Adrenal gland (tissue), 12 donors: ENCODE data around the gene BLOC1S3. TPM values are rescaled to one million over a fixed set of nuclear protein-coding genes. Genes with fewer than 3 reads are reported as not detected.

ENCODE experiments used
- DNase-seq, 7 donors: peaks; one replicate each; pipeline ENCODE4 v3.0.0-alpha.2; 2019 to 2020
- H3K27ac ChIP-seq, 5 donors: fragments of 200-600 bp; sonication (generic) in 4 of 5; 1 replicate in 3 of 5; 2 replicates in 2 of 5; pipeline versions ENCODE4 v1.5.1 to v1.8.0; 2016 to 2020; ENCODE audit warnings: mild to moderate bottlenecking in 1 of 5
- H3K27me3 ChIP-seq: fragments of 200-600 bp; 2 replicates; pipeline ENCODE4 v1.8.0; 2021
- H3K36me3 ChIP-seq, 2 donors: fragments of 200-600 bp; replicated peaks in 1 of 2; 1 replicate in 1 of 2; 2 replicates in 1 of 2; pipeline versions ENCODE4 v1.5.1 to v1.8.0; 2018 to 2022
- H3K4me1 ChIP-seq, 2 donors: fragments of 200-600 bp; replicated peaks in 1 of 2; 1 replicate in 1 of 2; 2 replicates in 1 of 2; pipeline versions ENCODE4 v1.5.1 to v1.8.0; 2018 to 2021
- H3K4me3 ChIP-seq, 4 donors: fragments of 200-600 bp; sonication (generic) in 3 of 4; one replicate each; pipeline ENCODE4 v1.5.1; 2016 to 2018
- H3K9me3 ChIP-seq, 3 donors: fragments of 200-600 bp; sonication (generic) in 1 of 3; replicated peaks in 1 of 3; 1 replicate in 2 of 3; 2 replicates in 1 of 3; pipeline versions ENCODE4 v1.5.1 to v1.8.0; 2016 to 2021
- POLR2A ChIP-seq, 2 donors: fragments of 450-650 bp; IDR thresholded peaks; one replicate each; pipeline ENCODE4 v1.6.1; 2017; ENCODE audit warnings: antibody characterized with exemption in 2 of 2, mild to moderate bottlenecking in 2 of 2, moderate library complexity in 1 of 2
- WGBS, 4 donors: extraction: QIAGEN DNeasy Blood & Tissue Kit in 2 of 4; methylation state at CpG; one replicate each; pipeline versions ENCODE4 v1.1.5 to v1.1.7; 2013 to 2017; 5-methylcytosine and 5-hydroxymethylcytosine counted together
- intact Hi-C, 2 donors: fragments of 100-400 bp; cut with DNase I; formaldehyde crosslinking; loops; one replicate each; pipeline versions ENCODE4 v1.14.1 to v1.15.0; 2022 to 2023
- polyA plus RNA-seq, 3 donors: library from polyadenylated mRNA; stranded (reverse); fragments of 200-250 nt in 2 of 3; fragments of 350-450 nt in 1 of 3; fragmentation: Illumina TruSeq in 1 of 3; extraction: RNeasy Lipid Tissue Mini Kit (QIAGEN cat#74804) in 1 of 3; gene quantifications; one replicate each; pipeline ENCODE4 v1.2.3, GENCODE V29; 2013 to 2014
- total RNA-seq, 9 donors: library from RNA; depleted of rRNA in 4 of 9; stranded (reverse); fragments of >200 nt in 4 of 9; fragments of 120-200 nt in 1 of 9; fragmentation: NEBNext Ultra II Directional in 1 of 9; extraction: Animal tissue kit (Norgen Biotek cat#: 25700) in 1 of 9; gene quantifications; one replicate each; pipeline versions ENCODE4 v1.1.0 to v1.2.4, GENCODE V29; 2013 to 2023
- TF ChIP-seq, protein P1 (sequence below), 6 experiments: fragments of 450-650 bp in 4 of 6; fragments of 200-600 bp in 2 of 6; sonication (generic) in 1 of 6; IDR thresholded peaks; 1 replicate in 5 of 6; 2 replicates in 1 of 6; pipeline versions ENCODE4 v1.5.1 to v1.8.0; 2016 to 2021; ENCODE audit warnings: antibody characterized with exemption in 6 of 6, mild to moderate bottlenecking in 2 of 6, moderate library complexity in 1 of 6
- donor health status: healthy with polysubstance abuse.
- donor health status: Bipolar disorder and iron deficiency.
- donor health status: DM: yes; HTN: yes; CAD: no.
- donor health status: DM: no; HTN: no; CAD: no.
- donor health status: DM: no; HTN: no; CAD: no.
- donor health status: DM: yes; HTN: yes; CAD: no.

BLOC1S3 gene
- total and polyA plus RNA-seq, 12 donors: 2.8 to 25.5 (median 16.9) TPM

DNA sequence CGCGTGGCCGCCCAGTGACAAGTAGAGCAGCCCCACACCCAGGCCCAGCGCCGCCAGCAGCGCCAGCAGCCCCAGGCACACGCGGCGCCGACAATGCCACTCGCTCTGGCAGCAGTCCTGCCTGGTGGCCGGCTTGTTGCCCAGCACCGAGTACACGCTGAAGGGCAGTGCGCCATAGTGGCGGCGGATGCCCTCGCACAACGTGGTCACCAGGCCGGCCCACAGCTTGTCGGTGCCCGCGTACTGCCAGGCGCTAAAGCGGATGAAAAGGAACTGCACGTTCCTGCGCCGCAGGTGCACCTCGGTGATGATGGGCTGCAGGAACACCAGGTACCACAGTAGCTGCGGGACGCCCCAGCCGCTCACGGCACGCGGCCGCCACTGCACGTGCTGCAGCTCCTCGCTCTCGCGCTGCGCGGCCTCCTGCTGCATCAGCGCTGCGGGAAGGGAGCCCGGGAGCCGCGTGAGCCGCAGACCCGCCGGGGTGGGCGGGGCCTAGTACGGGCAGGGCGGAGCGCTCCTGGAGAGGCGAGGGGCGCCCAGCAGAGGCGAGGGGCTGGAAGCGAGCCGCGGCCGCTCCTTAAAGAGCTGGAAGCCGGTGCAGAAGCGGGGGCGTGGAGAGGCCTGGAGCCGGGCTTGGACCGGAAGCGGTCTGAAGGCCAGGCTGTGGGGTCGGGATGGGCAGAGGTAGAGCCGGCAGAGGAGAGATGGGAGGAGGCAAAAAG lies 25.1 kb upstream of the BLOC1S3 start:
- TF ChIP-seq, protein P1, sequence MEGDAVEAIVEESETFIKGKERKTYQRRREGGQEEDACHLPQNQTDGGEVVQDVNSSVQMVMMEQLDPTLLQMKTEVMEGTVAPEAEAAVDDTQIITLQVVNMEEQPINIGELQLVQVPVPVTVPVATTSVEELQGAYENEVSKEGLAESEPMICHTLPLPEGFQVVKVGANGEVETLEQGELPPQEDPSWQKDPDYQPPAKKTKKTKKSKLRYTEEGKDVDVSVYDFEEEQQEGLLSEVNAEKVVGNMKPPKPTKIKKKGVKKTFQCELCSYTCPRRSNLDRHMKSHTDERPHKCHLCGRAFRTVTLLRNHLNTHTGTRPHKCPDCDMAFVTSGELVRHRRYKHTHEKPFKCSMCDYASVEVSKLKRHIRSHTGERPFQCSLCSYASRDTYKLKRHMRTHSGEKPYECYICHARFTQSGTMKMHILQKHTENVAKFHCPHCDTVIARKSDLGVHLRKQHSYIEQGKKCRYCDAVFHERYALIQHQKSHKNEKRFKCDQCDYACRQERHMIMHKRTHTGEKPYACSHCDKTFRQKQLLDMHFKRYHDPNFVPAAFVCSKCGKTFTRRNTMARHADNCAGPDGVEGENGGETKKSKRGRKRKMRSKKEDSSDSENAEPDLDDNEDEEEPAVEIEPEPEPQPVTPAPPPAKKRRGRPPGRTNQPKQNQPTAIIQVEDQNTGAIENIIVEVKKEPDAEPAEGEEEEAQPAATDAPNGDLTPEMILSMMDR (IDR thresholded peaks at IDR 0.05): no peak
- no peak for TF ChIP-seq POLR2A (IDR thresholded peaks at IDR 0.05)
- peak; percentile 53 to 70 (median 67) for DNase-seq
- peaks cover under 1% of the 10 kb centered on the region for H3K27me3 ChIP-seq
- peak overlapping the region in 1 of 4 donors; percentile 27 for H3K4me3 ChIP-seq
- intact Hi-C loops: no loop called here
- H3K4me1 ChIP-seq: peaks cover 17 to 29% of the 10 kb centered on the region in 2 donors
- H3K27ac ChIP-seq: peak overlapping the region in 3 of 5 donors; percentile 58 to 89 (median 63)
- 0 to 4% (median 2%) methylated on average over 12 to 69 of the region's 69 CpGs for WGBS, 4 donors
- H3K36me3 ChIP-seq: no peaks in the 10 kb centered on the region
- H3K9me3 ChIP-seq: no peaks in the 10 kb centered on the region

DNA sequence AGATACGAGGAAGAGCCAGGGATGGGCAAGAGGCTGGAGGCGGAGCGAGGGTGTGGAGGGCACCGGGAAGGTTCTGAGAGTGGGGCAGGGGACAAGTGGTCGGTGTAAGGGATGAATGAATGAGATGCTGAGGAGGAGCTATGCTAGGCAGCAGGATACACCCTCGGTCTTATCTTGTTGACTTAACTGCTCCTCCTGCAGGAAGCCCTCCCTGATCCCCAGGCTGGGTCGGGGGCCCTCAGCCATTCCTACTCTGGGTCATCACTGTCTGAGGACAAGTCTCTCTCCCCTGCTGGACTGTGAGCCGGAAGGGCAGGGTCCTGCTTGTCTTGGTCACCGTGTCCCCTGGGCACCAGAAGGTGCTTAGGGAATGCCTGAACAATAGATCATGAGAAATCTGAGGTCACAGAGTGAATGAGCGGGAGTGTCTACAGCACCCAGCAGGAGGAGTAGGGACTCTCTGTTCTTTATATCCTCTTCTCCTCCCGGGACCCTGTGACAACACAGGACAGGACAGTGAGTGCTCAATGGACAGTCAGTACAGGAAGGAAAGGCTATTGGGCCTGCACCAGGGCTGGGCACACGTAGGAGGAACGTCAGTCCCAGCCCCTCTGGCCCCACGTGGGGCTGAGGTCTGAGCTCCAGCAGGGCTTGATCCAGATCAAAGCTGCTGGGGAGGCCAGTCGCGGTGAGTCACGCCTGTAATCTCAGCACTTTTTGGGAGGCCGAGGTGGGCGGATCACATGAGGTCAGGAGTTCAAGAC lies 24.3 kb upstream of the BLOC1S3 start:
- Histone ChIP-seq H3K27ac (peak overlapping the region in 4 of 5 donors; percentile 5 to 89 (median 55)), H3K36me3 (no peaks in the 10 kb centered on the region), H3K4me3 (peak overlapping the region in 1 of 4 donors; percentile 27), H3K4me1 (peaks cover 17 to 29% of the 10 kb centered on the region in 2 donors), H3K27me3 (peaks cover 4% of the 10 kb centered on the region), H3K9me3 (no peaks in the 10 kb centered on the region)
- DNase-seq: peak; percentile 66 to 93 (median 89)
- TF ChIP-seq POLR2A (IDR thresholded peaks at IDR 0.05): peak in 1 of 2 donors; percentile 74
- TF ChIP-seq, protein P1 (IDR thresholded peaks at IDR 0.05): peak in 2 of 6 experiments; percentile 9 to 20
- 18 to 31% (median 27%) methylated on average over 16 to 19 of the region's 19 CpGs for WGBS, 4 donors
- intact Hi-C loops: no loop called here

DNA sequence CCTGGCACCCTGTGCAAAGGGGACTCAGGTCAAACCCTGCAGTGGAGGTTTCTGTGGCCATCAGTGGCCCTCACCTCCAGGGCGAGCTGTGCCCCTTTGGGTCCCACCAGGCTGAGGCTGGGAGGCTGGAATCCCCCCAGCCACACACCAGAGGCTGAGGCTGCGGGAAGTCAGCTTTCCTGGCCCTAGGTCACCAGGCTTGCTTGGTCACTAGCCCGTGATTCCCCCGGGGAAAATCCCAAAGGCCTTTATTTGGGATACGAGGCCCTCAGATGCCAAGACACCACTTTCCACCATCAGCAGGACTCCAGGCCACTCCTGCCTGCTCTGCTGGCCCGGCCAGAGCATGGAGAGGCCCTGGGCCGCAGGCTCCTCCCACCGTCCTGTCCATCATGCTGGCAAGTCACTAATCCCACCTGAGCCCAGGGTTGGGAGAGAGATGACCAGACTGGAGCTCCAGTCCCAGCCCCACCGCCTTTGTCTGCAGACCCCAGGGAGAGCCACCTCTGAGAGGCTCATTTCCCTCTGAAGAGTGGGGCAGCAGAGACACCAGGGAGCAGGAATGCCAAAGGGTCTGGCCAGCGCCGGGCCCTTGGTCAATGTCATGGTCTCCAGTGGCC lies 22.5 kb upstream of the BLOC1S3 start:
- Histone ChIP-seq H3K27me3 (peaks cover 9% of the 10 kb centered on the region), H3K36me3 (no peaks in the 10 kb centered on the region), H3K27ac (no peak overlapping the region), H3K4me3 (no peak overlapping the region), H3K4me1 (peaks cover 17 to 29% of the 10 kb centered on the region in 2 donors), H3K9me3 (no peaks in the 10 kb centered on the region)
- intact Hi-C loops: no loop called here
- DNase-seq: no peak
- 87 to 90% (median 89%) methylated on average over 4 to 11 of the region's 11 CpGs for WGBS, 4 donors
- TF ChIP-seq, protein P1 (IDR thresholded peaks at IDR 0.05): no peak
- no peak for TF ChIP-seq POLR2A (IDR thresholded peaks at IDR 0.05)

DNA sequence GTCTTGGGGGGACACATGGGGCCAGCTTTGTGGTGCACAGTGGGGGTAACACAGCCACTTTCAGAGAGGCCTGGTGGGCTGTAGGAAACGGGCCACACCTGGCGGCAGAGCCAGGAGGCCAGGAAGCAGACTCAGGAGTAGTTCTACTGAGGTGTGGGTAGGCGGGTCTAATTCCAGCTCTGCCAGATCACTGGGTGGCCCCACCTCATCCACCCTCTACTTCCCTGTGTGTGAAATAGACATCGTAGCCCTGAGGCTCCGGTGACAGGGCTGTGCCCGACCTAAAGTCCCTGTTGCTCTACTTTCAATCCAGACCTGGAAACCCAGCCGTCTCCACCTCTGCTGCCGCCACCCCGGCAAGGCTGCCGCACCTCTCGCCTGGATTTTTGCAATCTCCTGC lies 21.8 kb upstream of the BLOC1S3 start:
- intact Hi-C loops: no loop called here
- TF ChIP-seq POLR2A (IDR thresholded peaks at IDR 0.05): no peak
- TF ChIP-seq, protein P1 (IDR thresholded peaks at IDR 0.05): no peak
- no peaks in the 10 kb centered on the region for H3K9me3 ChIP-seq
- 87 to 92% (median 90%) methylated on average over 8 to 11 of the region's 11 CpGs for WGBS, 4 donors
- no peak overlapping the region for H3K27ac ChIP-seq
- peaks cover 11% of the 10 kb centered on the region for H3K27me3 ChIP-seq
- no peaks in the 10 kb centered on the region for H3K36me3 ChIP-seq
- peaks cover 17 to 29% of the 10 kb centered on the region in 2 donors for H3K4me1 ChIP-seq
- DNase-seq: no peak
- no peak overlapping the region for H3K4me3 ChIP-seq
